ENCODE data around the gene HIC2. TPM values are rescaled to one million over a fixed set of nuclear protein-coding genes. Genes with fewer than 3 reads are reported as not detected.
"Not testable (repeated sequence)": the region's sequence is repeated elsewhere in the genome, so short reads cannot be mapped to it uniquely, and the experiment has no call there.

HIC2 gene
- polyA plus RNA-seq (ENCODE audit: insufficient read length in 4 of 4): 10 to 100 TPM in 3 of 4 donors, 1 to 10 TPM in 1; 8.5 to 12.3 (median 10.7) TPM

- not testable (repeated sequence) for DNase-seq (ENCODE audit: low read depth in 4 of 4, low spot score in 2 of 4)
Measured at GRCh38 chr22:21417227-21417746, at the start of gene HIC2. Gene HIC2 (plus strand): TSS chr22:21417371. CDS start chr22:21442832, 25,461 bp downstream.

DNA sequence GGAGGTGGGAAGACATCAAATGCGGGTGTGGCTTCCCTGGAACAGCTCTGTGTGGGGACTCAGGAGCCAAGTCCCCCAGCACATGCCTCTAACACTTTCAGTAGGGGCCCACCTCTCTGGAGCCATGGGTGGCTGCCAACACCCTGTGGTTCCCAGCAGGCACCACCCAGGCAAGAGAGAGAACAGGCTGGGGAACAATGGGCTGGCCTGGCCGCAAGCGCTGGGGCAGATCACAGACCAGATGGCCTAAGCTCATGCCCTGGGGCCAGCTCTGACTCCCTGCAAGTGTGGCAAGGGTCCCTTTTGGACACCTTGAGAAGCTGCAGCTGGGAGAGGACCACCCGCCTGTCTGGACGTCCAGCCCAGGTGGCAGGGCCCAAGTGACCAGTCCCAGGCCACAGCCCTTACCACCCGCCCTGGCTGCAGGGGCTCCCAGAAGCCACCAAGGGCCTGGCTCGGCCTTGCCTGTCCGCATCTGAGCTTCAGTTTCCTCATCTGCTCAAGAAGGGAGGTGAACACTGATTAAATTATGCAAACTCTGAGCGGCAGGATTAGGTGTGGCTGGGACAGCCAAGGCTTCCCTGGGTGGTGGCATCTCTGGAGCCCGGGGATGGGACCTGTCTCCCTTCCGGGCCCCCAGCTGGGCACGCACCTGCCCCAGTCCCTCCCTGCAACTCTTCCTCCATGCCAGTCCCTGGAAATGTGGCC is 48.4 kb upstream of the HIC2 start:
- DNase-seq (ENCODE audit: low read depth in 4 of 4, low spot score in 2 of 4): not testable (repeated sequence)

DNA sequence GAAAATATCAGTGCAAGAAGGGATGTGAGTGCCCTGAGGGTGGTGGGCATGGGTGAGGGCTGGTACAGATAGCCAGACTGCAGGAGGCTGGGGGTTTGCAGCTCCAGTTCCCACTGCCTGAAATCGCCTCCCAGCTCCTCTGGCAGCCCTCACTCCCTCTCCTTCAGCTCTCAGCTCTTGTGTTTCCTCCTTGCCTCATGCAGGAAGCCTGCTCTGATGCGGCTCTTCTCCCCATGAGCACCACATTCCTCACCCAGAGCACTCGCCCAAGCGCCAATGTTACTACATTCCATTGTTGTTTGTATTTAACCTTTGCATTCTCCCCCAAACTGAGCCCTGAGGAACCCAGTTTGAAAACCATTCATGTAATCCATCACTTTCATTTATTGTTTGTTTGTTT is 41.3 kb upstream of the HIC2 start:
- not testable (repeated sequence) for DNase-seq (ENCODE audit: low read depth in 4 of 4, low spot score in 2 of 4)

DNA sequence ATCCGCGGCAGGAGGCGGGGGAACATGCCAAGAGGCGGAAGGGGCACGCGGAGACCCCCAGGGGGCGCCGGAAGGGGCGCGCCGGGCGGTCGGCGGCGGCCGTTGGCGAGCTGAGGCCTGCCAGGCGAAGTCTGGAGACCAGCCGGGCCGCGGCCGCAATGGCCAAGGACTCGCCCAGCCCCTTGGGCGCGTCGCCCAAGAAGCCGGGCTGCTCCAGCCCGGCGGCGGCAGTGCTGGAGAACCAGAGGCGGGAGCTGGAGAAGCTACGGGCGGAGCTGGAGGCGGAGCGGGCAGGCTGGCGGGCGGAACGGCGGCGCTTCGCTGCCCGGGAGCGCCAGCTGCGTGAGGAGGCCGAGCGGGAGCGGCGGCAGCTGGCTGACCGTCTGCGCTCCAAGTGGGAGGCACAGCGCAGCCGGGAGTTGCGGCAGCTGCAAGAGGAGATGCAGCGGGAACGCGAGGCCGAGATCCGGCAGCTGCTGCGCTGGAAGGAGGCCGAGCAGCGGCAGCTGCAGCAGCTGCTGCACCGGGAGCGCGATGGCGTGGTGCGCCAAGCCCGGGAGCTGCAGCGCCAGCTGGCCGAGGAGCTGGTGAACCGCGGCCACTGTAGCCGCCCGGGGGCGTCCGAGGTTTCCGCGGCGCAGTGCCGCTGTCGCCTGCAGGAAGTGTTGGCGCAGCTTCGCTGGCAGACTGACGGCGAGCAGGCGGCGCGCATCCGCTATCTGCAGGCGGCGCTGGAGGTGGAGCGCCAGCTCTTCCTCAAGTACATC is 33.3 kb upstream of the HIC2 start, which contains the start of gene RIMBP3B:
Gene RIMBP3B (plus strand): TSS at position 51 of the 767 bp plus-strand sequence. CDS start 108 bp downstream, at position 159.
- DNase-seq (ENCODE audit: low read depth in 4 of 4, low spot score in 2 of 4): not testable (repeated sequence)

DNA sequence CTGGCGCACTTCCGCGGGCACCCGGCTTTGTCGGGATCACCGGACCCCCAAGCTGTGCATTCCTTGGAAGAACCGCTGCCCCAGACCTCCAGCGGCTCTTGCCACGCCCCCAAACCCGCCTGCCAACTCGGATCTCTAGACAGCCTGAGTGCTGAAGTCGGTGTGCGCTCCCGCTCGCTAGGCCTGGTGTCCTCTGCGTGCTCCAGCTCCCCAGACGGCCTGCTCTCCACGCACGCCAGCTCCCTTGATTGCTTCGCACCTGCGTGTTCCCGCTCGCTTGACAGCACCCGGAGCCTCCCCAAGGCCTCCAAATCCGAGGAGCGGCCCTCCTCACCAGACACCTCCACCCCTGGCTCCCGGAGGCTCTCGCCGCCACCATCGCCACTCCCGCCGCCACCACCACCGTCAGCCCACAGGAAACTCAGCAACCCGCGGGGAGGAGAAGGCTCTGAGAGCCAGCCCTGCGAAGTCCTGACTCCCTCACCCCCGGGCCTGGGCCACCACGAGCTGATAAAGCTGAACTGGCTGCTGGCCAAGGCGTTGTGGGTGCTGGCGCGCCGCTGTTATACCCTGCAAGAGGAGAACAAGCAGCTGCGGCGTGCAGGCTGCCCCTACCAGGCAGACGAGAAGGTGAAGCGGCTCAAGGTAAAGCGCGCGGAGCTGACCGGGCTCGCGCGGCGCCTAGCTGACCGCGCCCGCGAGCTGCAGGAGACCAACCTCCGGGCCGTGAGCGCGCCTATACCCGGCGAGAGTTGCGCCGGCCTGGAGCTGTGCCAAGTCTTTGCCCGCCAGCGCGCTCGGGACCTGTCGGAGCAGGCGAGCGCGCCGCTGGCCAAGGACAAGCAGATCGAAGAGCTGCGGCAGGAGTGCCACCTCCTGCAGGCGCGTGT is 32.5 kb upstream of the HIC2 start:
- not testable (repeated sequence) for DNase-seq (ENCODE audit: low read depth in 4 of 4, low spot score in 2 of 4)

DNA sequence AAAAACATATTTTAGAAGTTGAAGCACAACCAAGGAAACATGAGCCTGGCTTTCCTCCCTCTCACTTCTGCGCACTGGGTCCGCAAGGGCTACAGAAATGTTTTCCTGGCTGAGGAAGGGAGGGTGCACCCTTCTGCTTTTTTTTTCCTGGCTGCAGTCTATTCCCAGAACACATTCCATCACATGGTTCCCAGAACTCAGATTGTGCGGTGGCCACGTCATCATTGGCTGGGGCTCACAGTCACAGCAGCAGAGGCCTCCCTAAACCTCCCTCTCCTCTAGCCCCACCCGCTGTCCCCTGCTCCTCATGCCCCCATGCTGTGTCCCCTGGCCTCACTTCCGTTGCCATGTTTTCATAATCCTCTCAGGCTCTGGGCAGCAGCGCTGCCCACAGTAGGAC is 27.7 kb upstream of the HIC2 start:
- not testable (repeated sequence) for DNase-seq (ENCODE audit: low read depth in 4 of 4, low spot score in 2 of 4)

GRCh38 chr22:21390013-21390412 is 27.2 kb upstream of the HIC2 start:
- not testable (repeated sequence) for DNase-seq (ENCODE audit: low read depth in 4 of 4, low spot score in 2 of 4)

GRCh38 chr22:21394613-21395012 is 22.6 kb upstream of the HIC2 start:
- not testable (repeated sequence) for DNase-seq (ENCODE audit: low read depth in 4 of 4, low spot score in 2 of 4)

GRCh38 chr22:21401197-21401969 is 15.8 kb upstream of the HIC2 start:
- DNase-seq (ENCODE audit: low read depth in 4 of 4, low spot score in 2 of 4): not testable (repeated sequence)

GRCh38 chr22:21402763-21403314 is 14.3 kb upstream of the HIC2 start:
- not testable (repeated sequence) for DNase-seq (ENCODE audit: low read depth in 4 of 4, low spot score in 2 of 4)

DNA sequence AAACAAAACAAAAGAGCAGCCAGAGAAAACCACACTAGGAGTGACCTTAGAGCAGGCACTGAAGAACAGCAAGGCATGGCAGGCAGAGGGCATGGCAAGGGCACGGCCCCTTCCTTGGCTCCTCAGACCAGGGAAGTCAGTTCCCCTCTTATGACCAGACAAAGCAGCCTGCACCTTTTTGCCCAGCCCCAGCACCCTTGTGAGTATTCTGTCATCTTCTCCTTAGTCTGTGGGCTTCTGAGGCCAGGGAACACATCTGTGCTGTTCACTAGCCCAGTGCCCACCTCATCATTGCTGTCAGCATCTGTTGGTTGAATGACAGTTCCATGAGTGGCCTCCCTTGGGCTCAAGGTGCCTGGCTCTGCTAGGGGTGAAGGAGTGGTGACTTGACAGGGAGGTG is 10.0 kb upstream of the HIC2 start:
- not testable (repeated sequence) for DNase-seq (ENCODE audit: low read depth in 4 of 4, low spot score in 2 of 4)

GRCh38 chr22:21407792-21408191 is 9.4 kb upstream of the HIC2 start:
- DNase-seq (ENCODE audit: low read depth in 4 of 4, low spot score in 2 of 4): not testable (repeated sequence)

GRCh38 chr22:21416375-21416774 is 796 bp upstream of the HIC2 start:
- not testable (repeated sequence) for DNase-seq (ENCODE audit: low read depth in 4 of 4, low spot score in 2 of 4)

DNA sequence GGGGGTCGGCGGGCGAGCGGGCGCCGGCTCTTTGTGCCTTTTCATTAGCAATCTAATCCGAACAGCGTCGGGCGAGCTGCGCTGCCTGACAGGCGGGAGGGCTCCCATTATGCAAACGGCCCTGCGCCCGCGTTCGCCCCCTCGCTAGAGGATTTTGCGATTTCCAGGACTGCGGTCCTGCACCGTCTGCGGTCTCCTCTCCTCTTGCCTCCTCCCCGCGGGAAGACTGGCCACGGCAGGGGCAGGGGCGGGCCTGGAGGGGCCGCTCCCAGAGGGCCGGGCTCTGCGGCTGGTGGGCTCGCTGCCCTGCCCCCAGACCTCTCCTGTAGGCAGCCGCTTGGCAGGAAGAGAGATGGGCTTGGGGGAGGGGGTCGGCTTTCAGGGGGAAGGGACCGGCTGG is 682 bp downstream of the HIC2 start:
- not testable (repeated sequence) for DNase-seq (ENCODE audit: low read depth in 4 of 4, low spot score in 2 of 4)

GRCh38 chr22:21418974-21419638 is 1.9 kb downstream of the HIC2 start:
- DNase-seq (ENCODE audit: low read depth in 4 of 4, low spot score in 2 of 4): not testable (repeated sequence)

DNA sequence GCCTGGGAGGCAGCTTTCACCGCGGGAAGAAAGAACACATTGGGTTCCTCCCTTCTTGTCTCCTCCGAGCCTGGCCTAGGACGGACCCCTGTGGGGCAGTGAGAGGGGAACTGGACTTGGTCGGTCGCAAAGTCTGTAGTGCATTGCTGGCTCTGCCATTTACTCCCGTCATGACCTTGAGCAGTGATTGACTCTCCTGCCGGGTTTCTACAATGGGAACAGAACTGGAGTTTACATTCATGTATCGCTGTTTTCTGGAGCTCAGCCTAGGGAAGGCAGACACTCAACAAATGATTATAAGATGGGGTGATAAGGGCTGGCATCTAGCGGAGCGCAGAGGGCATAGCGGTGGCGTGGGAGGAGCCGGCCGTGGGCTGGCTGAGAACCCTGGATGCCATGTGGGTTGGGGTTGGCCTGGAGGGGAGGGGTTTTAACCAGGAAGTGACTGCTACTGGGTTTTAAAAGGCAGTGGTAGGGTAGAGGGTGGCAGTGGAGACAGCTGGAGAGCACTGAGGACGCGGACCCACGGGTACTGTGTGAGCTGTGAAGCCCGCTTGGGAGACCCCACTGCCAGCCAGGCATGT is 3.1 kb downstream of the HIC2 start:
- DNase-seq (ENCODE audit: low read depth in 4 of 4, low spot score in 2 of 4): not testable (repeated sequence)

GRCh38 chr22:21424084-21424709 is 7.0 kb downstream of the HIC2 start:
- not testable (repeated sequence) for DNase-seq (ENCODE audit: low read depth in 4 of 4, low spot score in 2 of 4)

Measured in left renal cortex interstitium (tissue), 4 donors.